SK-N-SH treated with all-trans-retinoic acid at 6 μM for 48 hours (cell line): ENCODE measurements around the gene CTAGE1.

Experiments
- ATAC-seq: fragments of 200-7000 bp; cut with Tn5 transposase; 3 replicates; pipeline ENCODE4 v1.9.1; 2020; ENCODE audit warnings: mild to moderate bottlenecking, moderate library complexity
- BACH2 ChIP-seq: fragments of 250-450 bp; sonication (Bioruptor Pico); IDR thresholded peaks from 2 replicates; pipeline ENCODE4 v1.9.0; 2021; ENCODE audit warnings: mild to moderate bottlenecking, borderline replicate concordance
- CREB5 ChIP-seq: fragments of 250-450 bp; sonication (Bioruptor Pico); IDR thresholded peaks from 2 replicates; pipeline ENCODE4 v1.5.1; 2020; ENCODE audit warnings: low read depth, mild to moderate bottlenecking, moderate library complexity
- CSRNP3 ChIP-seq: fragments of 250-450 bp; sonication (Bioruptor Pico); IDR thresholded peaks from 2 replicates; pipeline ENCODE4 v1.5.1; 2021; ENCODE audit warnings: mild to moderate bottlenecking, moderate library complexity
- ESRRG ChIP-seq: fragments of 250-450 bp; sonication (Bioruptor Pico); IDR thresholded peaks from 2 replicates; pipeline ENCODE4 v1.6.1; 2021; ENCODE audit warnings: mild to moderate bottlenecking
- ISL1 ChIP-seq: fragments of 250-450 bp; sonication (Bioruptor Pico); IDR thresholded peaks from 2 replicates; pipeline ENCODE4 v2.1.2; 2022; ENCODE audit warnings: mild to moderate bottlenecking, moderate library complexity
- OSR1 ChIP-seq: fragments of 250-450 bp; sonication (Bioruptor Pico); IDR thresholded peaks from 2 replicates; pipeline ENCODE4 v1.8.0; 2022; ENCODE audit warnings: moderate library complexity, mild to moderate bottlenecking, inconsistent platforms
- PATZ1 ChIP-seq: fragments of 250-450 bp; sonication (Bioruptor Pico); IDR thresholded peaks from 2 replicates; pipeline ENCODE4 v1.8.0; 2020; ENCODE audit warnings: mild to moderate bottlenecking, moderate library complexity, borderline replicate concordance
- POU6F1 ChIP-seq: fragments of 250-450 bp; sonication (Bioruptor Pico); IDR thresholded peaks from 2 replicates; pipeline ENCODE4 v1.8.0; 2021; ENCODE audit warnings: low read depth, mild to moderate bottlenecking, moderate library complexity, borderline replicate concordance
- SNAI2 ChIP-seq: fragments of 250-450 bp; sonication (Bioruptor Pico); IDR thresholded peaks from 2 replicates; pipeline ENCODE4 v1.5.0; 2020; ENCODE audit warnings: mild to moderate bottlenecking, moderate library complexity
- TOX ChIP-seq: fragments of 250-450 bp; sonication (Bioruptor Pico); IDR thresholded peaks from 2 replicates; pipeline ENCODE4 v1.8.0; 2021; ENCODE audit warnings: mild to moderate bottlenecking, moderate library complexity, borderline replicate concordance
- TSHZ2 ChIP-seq: fragments of 250-450 bp; sonication (Bioruptor Pico); IDR thresholded peaks from 2 replicates; pipeline ENCODE4 v1.5.0; 2020; ENCODE audit warnings: mild to moderate bottlenecking, moderate library complexity
- ZC3H10 ChIP-seq: fragments of 250-450 bp; sonication (Bioruptor Pico); IDR thresholded peaks from 2 replicates; pipeline ENCODE4 v1.5.1; 2021; ENCODE audit warnings: mild to moderate bottlenecking, moderate library complexity
- ZFP3 ChIP-seq: fragments of 250-450 bp; sonication (Bioruptor Pico); IDR thresholded peaks from 2 replicates; pipeline ENCODE4 v1.5.0; 2020; ENCODE audit warnings: mild to moderate bottlenecking, moderate library complexity
- ZNF565 ChIP-seq: fragments of 450-650 bp; formaldehyde crosslinking; conservative IDR thresholded peaks from 2 replicates; pipeline ENCODE4 v1.5.0; 2020; ENCODE audit warnings: low read depth, mild to moderate bottlenecking, moderate library complexity
- ZNF70 ChIP-seq: fragments of 450-650 bp; formaldehyde crosslinking; IDR thresholded peaks from 2 replicates; pipeline ENCODE4 v1.5.0; 2020; ENCODE audit warnings: mild to moderate bottlenecking, moderate library complexity
- ZNF8 ChIP-seq: fragments of 450-650 bp; formaldehyde crosslinking; IDR thresholded peaks from 2 replicates; pipeline ENCODE4 v1.5.0; 2020; ENCODE audit warnings: mild to moderate bottlenecking, moderate library complexity

CTAGE1 gene

GRCh38 chr18:22417496-22418188 is at the start of gene CTAGE1:
TSS of gene CTAGE1 (minus strand) at chr18:22417915. CDS start at chr18:22417811, 104 bp downstream.
- no peak for TF ChIP-seq ESRRG (CRISPR knock-in tag)
- TF ChIP-seq CSRNP3 (CRISPR knock-in tag) = no peak
- no peak for TF ChIP-seq TSHZ2 (CRISPR knock-in tag)
- TF ChIP-seq ZNF70 (CRISPR knock-in tag) = no peak
- no peak for TF ChIP-seq OSR1 (CRISPR knock-in tag)
- no peak for TF ChIP-seq ZC3H10 (CRISPR knock-in tag)
- no peak for TF ChIP-seq ZNF8 (CRISPR knock-in tag)
- no peak for TF ChIP-seq CREB5 (CRISPR knock-in tag)
- no peak for TF ChIP-seq ZFP3 (CRISPR knock-in tag)
- TF ChIP-seq ZNF565 (CRISPR knock-in tag) = no peak
- TF ChIP-seq POU6F1 (CRISPR knock-in tag) = no peak
- TF ChIP-seq ISL1 (CRISPR knock-in tag) = no peak
- no peak for ATAC-seq

- peak; percentile 46; the same call in 1 of the 3 replicates for ATAC-seq
- TF ChIP-seq ZNF70 (CRISPR knock-in tag) (no peak), BACH2 (no peak), POU6F1 (CRISPR knock-in tag) (no peak), OSR1 (CRISPR knock-in tag) (no peak), SNAI2 (CRISPR knock-in tag) (no peak), PATZ1 (CRISPR knock-in tag) (no peak), CREB5 (CRISPR knock-in tag) (no peak), ZNF8 (CRISPR knock-in tag) (no peak), ISL1 (CRISPR knock-in tag) (no peak), TOX (CRISPR knock-in tag) (no peak)
These were observed 49.1 kb upstream of the CTAGE1 start for GRCh38 chr18:22466608-22467395.
